NCI-H2171 treated with DMSO at 0.1 percent for 48 hours (cell line): ENCODE measurements around the gene PDE1C.
"Not testable (repeated sequence)": the region's sequence is repeated elsewhere in the genome, so short reads cannot be mapped to it uniquely, and the experiment has no call there.

Experiments used
- DNase-seq: peaks from one replicate; lab custom pipeline; 2025; lab: John Stamatoyannopoulos, UW

The PDE1C gene

GRCh38 chr7:32043688-32044087 is 26.5 kb downstream of the PDE1C start:
- DNase-seq: no peak

GRCh38 chr7:32042900-32043299 is 27.3 kb downstream of the PDE1C start:
- no peak for DNase-seq

GRCh38 chr7:32039000-32039756 is 31.0 kb downstream of the PDE1C start:
- no peak for DNase-seq

- no peak for DNase-seq
Observed at GRCh38 chr7:32037650-32038198, 32.5 kb downstream of the PDE1C start.

GRCh38 chr7:32036557-32036956 is 33.6 kb downstream of the PDE1C start:
- DNase-seq: no peak

GRCh38 chr7:32034052-32034451 is 36.2 kb downstream of the PDE1C start:
- no peak for DNase-seq

- no peak for DNase-seq
Observed at GRCh38 chr7:32033006-32033405, 37.2 kb downstream of the PDE1C start.

GRCh38 chr7:32032211-32032610 is 38.0 kb downstream of the PDE1C start:
- no peak for DNase-seq

- DNase-seq: no peak
Observed at GRCh38 chr7:32030904-32031692, 39.1 kb downstream of the PDE1C start.

GRCh38 chr7:32026083-32026425 is 44.2 kb downstream of the PDE1C start:
- no peak for DNase-seq

GRCh38 chr7:32025381-32026082 is 44.7 kb downstream of the PDE1C start:
- peak; percentile 85 for DNase-seq

GRCh38 chr7:32023376-32023775 is 46.8 kb downstream of the PDE1C start:
- no peak for DNase-seq

GRCh38 chr7:32022966-32023365 is 47.2 kb downstream of the PDE1C start:
- no peak for DNase-seq

GRCh38 chr7:32020551-32021159 is 49.6 kb downstream of the PDE1C start:
- no peak for DNase-seq

- DNase-seq: no peak
Observed at GRCh38 chr7:32018845-32019578, 51.2 kb downstream of the PDE1C start.

- DNase-seq: no peak
Observed at GRCh38 chr7:32015133-32015532, 55.1 kb downstream of the PDE1C start.

GRCh38 chr7:32013471-32013870 is 56.7 kb downstream of the PDE1C start:
- not testable (repeated sequence) for DNase-seq

- DNase-seq: no peak
Observed at GRCh38 chr7:32005577-32005976, 64.6 kb downstream of the PDE1C start.

- no peak for DNase-seq
Observed at GRCh38 chr7:32001948-32002347, 68.3 kb downstream of the PDE1C start.

GRCh38 chr7:31997423-31997822 is 72.8 kb downstream of the PDE1C start:
- DNase-seq: no peak

- DNase-seq: no peak
Observed at GRCh38 chr7:31995134-31995533, 75.1 kb downstream of the PDE1C start.
